ENCODE data around the gene ARHGEF28. TPM values are rescaled to one million over a fixed set of nuclear protein-coding genes. Genes with fewer than 3 reads are reported as not detected.

Gene ARHGEF28
- total and polyA plus RNA-seq, 2 of the 13 experiments (the other 11 are each of a cell fraction or from before 2014, with no cell fraction given), result 17.4 to 34.1 TPM

DNA sequence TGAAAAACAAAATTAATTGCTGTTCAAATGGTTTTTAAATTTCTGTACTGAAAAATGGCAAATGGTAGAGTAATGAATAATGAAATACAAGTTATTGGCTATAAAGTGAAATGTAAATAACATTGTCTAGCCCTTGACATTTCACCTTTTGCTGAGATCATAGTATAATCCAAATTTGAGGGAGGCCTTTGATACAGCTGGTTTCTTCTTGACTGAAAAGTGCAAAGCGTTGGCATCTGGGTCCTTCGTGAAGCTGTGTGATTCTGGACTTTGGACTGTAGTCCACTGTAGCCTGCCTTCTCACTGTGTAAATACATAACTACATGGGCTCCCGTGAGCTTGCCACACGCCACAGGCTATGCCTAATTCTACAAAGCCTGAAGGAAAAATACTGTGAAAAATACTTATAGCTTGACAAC is 52.3 kb downstream of the ARHGEF28 start (continued):
- TF ChIP-seq KDM5A (IDR thresholded peaks at IDR 0.05; ENCODE audit: borderline replicate concordance, low read length) (no peak), NFIB (CRISPR knock-in tag; IDR thresholded peaks at IDR 0.05; ENCODE audit: borderline replicate concordance) (no peak), MYPOP (CRISPR knock-in tag; IDR thresholded peaks at IDR 0.05) (no peak), HHEX (CRISPR knock-in tag; IDR thresholded peaks at IDR 0.05) (peak; percentile 20; the same call in 1 of the 2 replicates), TFE3 (CRISPR knock-in tag; IDR thresholded peaks at IDR 0.05) (0 out of 2 replicates have a peak, but pooled peaks have one; percentile 37), SSRP1 (CRISPR knock-in tag; IDR thresholded peaks at IDR 0.05) (0 out of 2 replicates have a peak, but pooled peaks have one; percentile 74), ZNF800 (CRISPR knock-in tag; IDR thresholded peaks at IDR 0.05) (0 out of 2 replicates have a peak, but pooled peaks have one; percentile 46), ZKSCAN8 (CRISPR knock-in tag; IDR thresholded peaks at IDR 0.05; ENCODE audit: borderline replicate concordance) (peak; percentile 42; the same call in 1 of the 2 replicates), SNAI1 (CRISPR knock-in tag; IDR thresholded peaks at IDR 0.05; ENCODE audit: borderline replicate concordance) (no peak), ZNF543 (CRISPR knock-in tag; IDR thresholded peaks at IDR 0.05) (0 out of 2 replicates have a peak, but pooled peaks have one; percentile 46), PITX1 (CRISPR knock-in tag; IDR thresholded peaks at IDR 0.05) (peak; percentile 54; the same call in 1 of the 2 replicates), REXO4 (CRISPR knock-in tag; IDR thresholded peaks at IDR 0.05; ENCODE audit: borderline replicate concordance) (no peak), ZNF788 (CRISPR knock-in tag; IDR thresholded peaks at IDR 0.05; ENCODE audit: borderline replicate concordance) (peak; percentile 50; the same call in 1 of the 2 replicates), ETS1 (CRISPR knock-in tag; IDR thresholded peaks at IDR 0.05) (no peak), RBM22 (optimal IDR thresholded peaks at IDR 0.05; ENCODE audit: low read length) (peak; percentile 93), ZNF816 (CRISPR knock-in tag; IDR thresholded peaks at IDR 0.05; ENCODE audit: borderline replicate concordance) (0 out of 2 replicates have a peak, but pooled peaks have one; percentile 29), ZNF704 (CRISPR knock-in tag; IDR thresholded peaks at IDR 0.05; ENCODE audit: borderline replicate concordance) (no peak)
- TF ChIP-seq, protein P1, sequence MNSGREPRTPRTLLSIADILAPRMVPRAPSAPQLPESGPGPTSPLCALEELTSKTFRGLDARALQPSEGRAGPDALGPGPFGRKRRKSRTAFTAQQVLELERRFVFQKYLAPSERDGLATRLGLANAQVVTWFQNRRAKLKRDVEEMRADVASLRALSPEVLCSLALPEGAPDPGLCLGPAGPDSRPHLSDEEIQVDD (CRISPR knock-in tag; IDR thresholded peaks at IDR 0.05; ENCODE audit: borderline replicate concordance), result no peak
- TF ChIP-seq, protein P2, sequence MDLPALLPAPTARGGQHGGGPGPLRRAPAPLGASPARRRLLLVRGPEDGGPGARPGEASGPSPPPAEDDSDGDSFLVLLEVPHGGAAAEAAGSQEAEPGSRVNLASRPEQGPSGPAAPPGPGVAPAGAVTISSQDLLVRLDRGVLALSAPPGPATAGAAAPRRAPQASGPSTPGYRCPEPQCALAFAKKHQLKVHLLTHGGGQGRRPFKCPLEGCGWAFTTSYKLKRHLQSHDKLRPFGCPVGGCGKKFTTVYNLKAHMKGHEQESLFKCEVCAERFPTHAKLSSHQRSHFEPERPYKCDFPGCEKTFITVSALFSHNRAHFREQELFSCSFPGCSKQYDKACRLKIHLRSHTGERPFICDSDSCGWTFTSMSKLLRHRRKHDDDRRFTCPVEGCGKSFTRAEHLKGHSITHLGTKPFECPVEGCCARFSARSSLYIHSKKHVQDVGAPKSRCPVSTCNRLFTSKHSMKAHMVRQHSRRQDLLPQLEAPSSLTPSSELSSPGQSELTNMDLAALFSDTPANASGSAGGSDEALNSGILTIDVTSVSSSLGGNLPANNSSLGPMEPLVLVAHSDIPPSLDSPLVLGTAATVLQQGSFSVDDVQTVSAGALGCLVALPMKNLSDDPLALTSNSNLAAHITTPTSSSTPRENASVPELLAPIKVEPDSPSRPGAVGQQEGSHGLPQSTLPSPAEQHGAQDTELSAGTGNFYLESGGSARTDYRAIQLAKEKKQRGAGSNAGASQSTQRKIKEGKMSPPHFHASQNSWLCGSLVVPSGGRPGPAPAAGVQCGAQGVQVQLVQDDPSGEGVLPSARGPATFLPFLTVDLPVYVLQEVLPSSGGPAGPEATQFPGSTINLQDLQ (CRISPR knock-in tag; IDR thresholded peaks at IDR 0.05), result no peak
